ENCODE data around the gene RELN.

Gene RELN

GRCh38 chr7:103613655-103614642 lies 375.5 kb downstream of the RELN start:
- no peak for DNase-seq

GRCh38 chr7:103609778-103610177 lies 379.7 kb downstream of the RELN start:
- DNase-seq = no peak

- no peak for DNase-seq
These were observed 383.8 kb downstream of the RELN start for GRCh38 chr7:103605640-103606039.

GRCh38 chr7:103598326-103598905 lies 391.0 kb downstream of the RELN start:
- DNase-seq = no peak

DNA sequence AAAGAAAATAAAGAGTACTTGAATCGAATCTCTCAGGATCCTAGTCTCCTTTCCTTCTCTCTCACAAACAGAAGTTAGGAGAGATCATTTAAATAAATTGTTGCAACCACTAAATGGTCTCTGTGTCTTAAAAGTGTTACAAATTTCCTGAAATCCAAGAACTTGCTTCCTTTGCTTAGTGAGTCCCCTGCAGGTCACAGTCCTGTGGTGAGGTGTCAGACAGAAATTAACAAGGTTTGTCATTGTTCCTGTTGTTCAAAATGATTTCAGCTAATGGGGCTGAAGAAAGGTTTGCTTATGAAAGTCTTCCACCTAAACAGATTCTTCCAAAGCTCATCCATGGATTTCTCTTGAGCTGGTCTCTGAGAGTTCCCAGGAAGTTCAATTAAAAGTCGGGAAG lies 391.9 kb downstream of the RELN start:
- DNase-seq = no peak

DNA sequence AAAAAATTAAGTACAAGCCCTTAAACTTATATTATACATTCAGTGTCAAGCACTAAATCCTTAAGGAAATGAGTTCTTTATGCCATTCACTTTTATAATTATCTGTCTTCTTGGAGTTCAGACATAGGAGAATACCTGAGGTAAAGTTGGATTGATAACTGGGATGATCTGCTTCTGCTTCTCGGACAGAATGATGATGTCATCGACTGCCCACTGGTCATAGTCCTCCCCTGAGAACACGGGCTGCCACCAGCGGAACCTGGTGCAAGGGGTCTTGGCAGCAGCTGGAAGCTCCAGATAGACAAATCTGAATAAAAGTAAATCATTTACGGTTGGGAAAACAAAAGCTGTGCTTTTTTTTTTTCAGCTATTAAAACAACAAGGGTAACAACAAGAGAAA lies 395.3 kb downstream of the RELN start:
- no peak for DNase-seq

GRCh38 chr7:103593691-103594090 lies 395.8 kb downstream of the RELN start:
- no peak for DNase-seq

- DNase-seq = no peak
These were observed 396.6 kb downstream of the RELN start for GRCh38 chr7:103592844-103593243.

GRCh38 chr7:103592187-103592586 lies 397.3 kb downstream of the RELN start:
- no peak for DNase-seq

DNA sequence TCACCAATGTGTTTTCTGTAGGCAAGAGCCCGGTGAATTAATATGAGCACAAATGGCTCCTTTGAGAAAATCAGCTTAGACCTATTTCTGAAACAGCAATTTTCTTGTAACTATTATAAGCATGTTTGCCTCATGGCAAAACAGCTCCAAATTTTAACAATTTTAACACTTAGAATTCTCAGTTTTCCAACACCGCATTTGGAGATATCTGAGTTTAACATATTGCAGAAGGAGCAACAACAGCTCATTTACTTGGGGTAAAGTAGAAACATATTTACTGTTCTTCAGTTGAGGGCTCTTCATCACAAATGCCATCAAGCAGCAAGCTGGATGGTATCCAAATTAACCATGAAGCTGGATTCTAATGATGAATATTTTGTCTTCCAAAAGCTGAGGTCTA lies 409.4 kb downstream of the RELN start:
- no peak for DNase-seq

DNA sequence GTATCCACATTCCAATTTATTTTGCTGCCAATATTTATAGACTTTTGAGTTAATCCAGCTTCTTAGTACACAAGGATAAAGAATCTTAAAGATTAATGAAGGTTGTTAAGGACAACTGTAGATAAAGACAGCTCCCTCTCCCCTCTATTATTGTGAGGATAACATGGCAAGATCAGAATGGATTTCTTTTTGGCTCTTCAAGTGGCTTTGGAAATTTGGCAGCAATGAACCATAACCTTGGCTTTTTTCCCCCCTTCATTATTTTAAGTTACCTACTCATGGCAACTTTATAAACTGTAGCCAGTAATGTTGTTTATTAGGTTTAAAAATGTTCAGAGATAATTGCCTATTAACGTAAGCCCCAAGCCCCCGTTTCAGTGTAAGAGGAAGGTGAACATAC lies 412.4 kb downstream of the RELN start:
- no peak for DNase-seq

- no peak for DNase-seq
These were observed 412.8 kb downstream of the RELN start for GRCh38 chr7:103576641-103577040.

- DNase-seq = no peak
These were observed 414.9 kb downstream of the RELN start for GRCh38 chr7:103574576-103574975.

DNA sequence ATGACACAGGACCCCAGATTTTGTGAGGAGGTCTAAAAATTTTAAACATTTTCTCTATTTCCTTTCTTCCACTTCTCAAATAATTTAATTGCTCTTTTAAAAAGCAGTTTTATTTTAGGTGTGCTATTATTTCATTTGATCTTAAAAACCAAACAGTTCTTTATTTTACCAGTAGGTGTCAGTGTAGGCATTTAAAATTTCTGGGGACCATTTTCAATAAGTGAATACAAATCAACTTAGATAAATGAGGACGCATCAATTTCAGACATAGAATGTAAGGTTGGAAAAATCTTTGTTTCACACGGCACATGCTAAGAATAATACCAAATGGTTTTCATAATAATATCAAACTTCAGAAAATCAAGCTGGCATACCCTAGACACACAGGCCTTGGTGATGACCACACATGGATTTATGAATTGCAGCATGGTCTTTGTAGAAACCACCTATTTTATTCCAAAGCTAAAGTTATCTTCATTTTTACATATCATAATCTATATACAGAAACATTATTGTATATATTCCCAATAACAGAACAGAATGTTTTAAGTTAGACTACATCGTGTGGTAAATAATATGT lies 415.9 kb downstream of the RELN start:
- no peak for DNase-seq

GRCh38 chr7:103571586-103571985 lies 417.9 kb downstream of the RELN start:
- DNase-seq = no peak

- no peak for DNase-seq
These were observed 419.7 kb downstream of the RELN start for GRCh38 chr7:103569621-103570305.

- no peak for DNase-seq
These were observed 425.0 kb downstream of the RELN start for GRCh38 chr7:103564416-103564815.

DNA sequence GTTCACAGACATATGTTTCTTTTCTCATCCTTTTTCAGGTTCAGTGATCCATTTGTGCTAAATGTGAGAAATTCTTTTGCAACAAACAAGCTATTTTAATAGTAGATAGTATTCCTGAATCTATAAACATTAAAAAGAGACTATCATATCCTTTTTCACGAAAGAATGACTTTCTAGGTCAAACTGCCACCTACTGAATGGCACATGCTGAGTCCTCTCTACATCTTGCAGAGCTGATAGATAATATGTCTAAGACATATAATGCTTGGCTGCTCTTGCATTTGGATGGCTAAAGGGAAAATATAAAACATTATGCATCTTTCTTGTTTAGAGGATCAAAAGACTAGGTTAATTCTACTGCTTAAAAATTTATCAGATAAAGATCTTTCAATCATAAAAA lies 429.3 kb downstream of the RELN start:
- no peak for DNase-seq

GRCh38 chr7:103551016-103551415 lies 438.4 kb downstream of the RELN start:
- no peak for DNase-seq

GRCh38 chr7:103549786-103550185 lies 439.7 kb downstream of the RELN start:
- DNase-seq = no peak

- DNase-seq = no peak
These were observed 441.8 kb downstream of the RELN start for GRCh38 chr7:103547451-103548284.

DNA sequence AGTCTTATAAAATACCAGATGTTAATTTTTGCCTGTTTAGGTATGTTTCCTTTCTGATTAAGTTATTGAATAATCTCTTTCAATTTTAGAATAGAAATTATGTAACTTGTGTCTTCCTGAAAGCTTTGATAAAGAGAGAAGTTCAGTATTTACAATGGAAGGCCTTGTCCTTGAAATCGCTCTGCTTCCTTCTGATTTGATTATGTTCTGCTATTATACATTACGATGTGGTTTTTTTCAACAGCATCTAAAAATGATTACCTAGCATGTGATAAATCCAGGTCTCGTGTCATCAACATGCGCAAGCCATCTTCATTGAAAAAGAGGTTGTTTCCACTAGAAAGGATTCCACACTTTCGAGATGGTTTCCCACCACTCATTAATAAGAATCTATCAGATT lies 447.0 kb downstream of the RELN start:
- no peak for DNase-seq
